ENCODE data around the gene LHFPL6. TPM values are rescaled to one million over a fixed set of nuclear protein-coding genes. Genes with fewer than 3 reads are reported as not detected.
A peak's percentile ranks its signal among the peaks of the same experiment; 100 is the strongest.

Gene LHFPL6
- polyA plus RNA-seq, 3 donors: 26.8 to 37.5 (median 30.8) TPM

- DNase-seq: peak; percentile 59
These were observed 187.8 kb downstream of the LHFPL6 start for GRCh38 chr13:39415008-39415802.

GRCh38 chr13:39414339-39414738, 188.7 kb downstream of the LHFPL6 start:
- no peak for DNase-seq

GRCh38 chr13:39411511-39411910, 191.5 kb downstream of the LHFPL6 start:
- DNase-seq: no peak

- DNase-seq: no peak
These were observed 192.0 kb downstream of the LHFPL6 start for GRCh38 chr13:39410964-39411363.

- no peak for DNase-seq
These were observed 192.7 kb downstream of the LHFPL6 start for GRCh38 chr13:39410096-39410901.

GRCh38 chr13:39408512-39408911, 194.5 kb downstream of the LHFPL6 start:
- DNase-seq: no peak

- no peak for DNase-seq
These were observed 195.2 kb downstream of the LHFPL6 start for GRCh38 chr13:39407786-39408185.

- no peak for DNase-seq
These were observed 195.9 kb downstream of the LHFPL6 start for GRCh38 chr13:39407138-39407537.

GRCh38 chr13:39406688-39407087, 196.3 kb downstream of the LHFPL6 start:
- DNase-seq: no peak

- no peak for DNase-seq
These were observed 197.3 kb downstream of the LHFPL6 start for GRCh38 chr13:39405596-39406205.

- DNase-seq: no peak
These were observed 197.9 kb downstream of the LHFPL6 start for GRCh38 chr13:39405107-39405506.

- no peak for DNase-seq
These were observed 199.9 kb downstream of the LHFPL6 start for GRCh38 chr13:39403106-39403505.

GRCh38 chr13:39402221-39402970, 200.6 kb downstream of the LHFPL6 start:
- no peak for DNase-seq

GRCh38 chr13:39401756-39402155, 201.2 kb downstream of the LHFPL6 start:
- DNase-seq: no peak

GRCh38 chr13:39401046-39401705, 201.8 kb downstream of the LHFPL6 start:
- no peak for DNase-seq

GRCh38 chr13:39399102-39399501, 203.9 kb downstream of the LHFPL6 start:
- DNase-seq: no peak

- no peak for DNase-seq
These were observed 205.1 kb downstream of the LHFPL6 start for GRCh38 chr13:39397896-39398265.

- DNase-seq: peak; percentile 74
These were observed 205.6 kb downstream of the LHFPL6 start for GRCh38 chr13:39397226-39397895.

- DNase-seq: no peak
These were observed 208.0 kb downstream of the LHFPL6 start for GRCh38 chr13:39394796-39395678.

- no peak for DNase-seq
These were observed 211.2 kb downstream of the LHFPL6 start for GRCh38 chr13:39391761-39392160.

Data from renal pelvis (tissue), 4 donors.